ENCODE results near the gene OR2AG2. TPM values are rescaled to one million over a fixed set of nuclear protein-coding genes. Genes with fewer than 3 reads are reported as not detected.

Gene OR2AG2
- total RNA-seq, 2 experiments from 2014 or later, result 0.06 TPM; not detected in 1

- ATAC-seq (ENCODE audit: poor library complexity), result no peak
- Mint-ChIP-seq H3K4me1 (ENCODE audit: low read depth) (no peaks in the 10 kb centered on the region), H3K36me3 (ENCODE audit: low read depth) (no peaks in the 10 kb centered on the region), H3K27me3 (peaks cover 21% of the 10 kb centered on the region), H3K4me3 (no peak within 1 kb of the TSS), H3K9me3 (no peaks in the 10 kb centered on the region), H3K27ac (no peak within 1 kb of the TSS)
- intact Hi-C loops (cut with DNase I, micrococcal nuclease), result no loop called here
- no peaks in the 10 kb centered on the region for H3K9me3 ChIP-seq (ENCODE audit: control insufficient read depth in 1 of 2, insufficient read depth in 1 of 2, low read length in 2 of 2)
- H3K36me3 ChIP-seq (ENCODE audit: insufficient read depth, low read length), result no peaks in the 10 kb centered on the region
- no peak for TF ChIP-seq CTCF (IDR thresholded peaks at IDR 0.05)
- H3K27me3 ChIP-seq (ENCODE audit: control insufficient read depth in 1 of 2, insufficient read depth in 2 of 2, low read length in 2 of 2), result peaks cover 0 to 5% of the 10 kb centered on the region in 2 experiments
- DNase-seq, result no peak
- no peak within 1 kb of the TSS for H3K27ac ChIP-seq (ENCODE audit: low read depth in 1 of 2, low read length in 2 of 2)
- ChIA-PET CTCF (no interaction called here), POLR2A (no interaction called here)
- no peak within 1 kb of the TSS for H3K4me3 ChIP-seq (ENCODE audit: low read length)
- no peaks in the 10 kb centered on the region for H3K4me1 ChIP-seq (ENCODE audit: insufficient read depth, low read length)
Observed at GRCh38 chr11:6782720-6783119, 10.9 kb upstream of the OR2AG2 start, which contains the start of gene OR2AG1. TSS of gene OR2AG1 (plus strand) at chr11:6783020. CDS start at chr11:6785038, 2,018 bp downstream.

DNA sequence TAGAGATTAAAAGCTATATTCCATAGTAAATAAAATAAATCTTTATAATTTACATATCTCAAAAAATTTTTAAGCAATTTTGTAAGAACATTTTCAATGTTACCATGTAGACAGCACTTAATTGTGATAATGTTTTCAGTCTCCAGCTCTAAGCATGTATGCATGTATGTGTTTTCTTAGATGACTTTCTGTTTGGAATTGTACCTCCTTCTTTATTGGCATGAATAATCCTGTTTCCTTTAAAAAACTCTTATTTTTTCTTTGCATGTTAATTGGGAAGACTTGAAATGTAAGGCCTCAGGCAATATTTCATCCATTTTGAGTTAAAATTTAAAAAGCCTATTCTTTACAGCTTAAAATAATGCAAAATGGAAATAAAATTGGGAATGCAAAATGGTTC is 9.1 kb upstream of the OR2AG2 start:
- Histone ChIP-seq H3K36me3 (ENCODE audit: insufficient read depth, low read length) (no peaks in the 10 kb centered on the region), H3K27ac (ENCODE audit: low read depth in 1 of 2, low read length in 2 of 2) (no peak overlapping the region), H3K9me3 (ENCODE audit: control insufficient read depth in 1 of 2, insufficient read depth in 1 of 2, low read length in 2 of 2) (no peaks in the 10 kb centered on the region), H3K4me1 (ENCODE audit: insufficient read depth, low read length) (no peaks in the 10 kb centered on the region), H3K4me3 (ENCODE audit: low read length) (no peak overlapping the region), H3K27me3 (ENCODE audit: control insufficient read depth in 1 of 2, insufficient read depth in 2 of 2, low read length in 2 of 2) (peaks cover 0 to 5% of the 10 kb centered on the region in 2 experiments)
- ChIA-PET CTCF (interaction anchor here (0.7 kb wide), 1 partner anchor 31 kb away, joined by 3 read pairs; no protein-coding TSS in a partner anchor), POLR2A (no interaction called here)
- no peak overlapping the region for H3K4me3 Mint-ChIP-seq
- intact Hi-C loops (cut with DNase I, micrococcal nuclease), result no loop called here
- TF ChIP-seq CTCF (IDR thresholded peaks at IDR 0.05), result no peak
- DNase-seq, result no peak
- ATAC-seq (ENCODE audit: poor library complexity), result no peak
- no peaks in the 10 kb centered on the region for H3K4me1 Mint-ChIP-seq (ENCODE audit: low read depth)
- H3K27ac Mint-ChIP-seq, result no peak overlapping the region
- peaks cover 15% of the 10 kb centered on the region for H3K27me3 Mint-ChIP-seq
- no peaks in the 10 kb centered on the region for H3K36me3 Mint-ChIP-seq (ENCODE audit: low read depth)
- no peaks in the 10 kb centered on the region for H3K9me3 Mint-ChIP-seq

GRCh38 chr11:6778518-6778917 is 6.7 kb upstream of the OR2AG2 start:
- TF ChIP-seq CTCF (IDR thresholded peaks at IDR 0.05), result no peak
- Histone ChIP-seq H3K4me3 (ENCODE audit: low read length) (no peak overlapping the region), H3K9me3 (ENCODE audit: control insufficient read depth in 1 of 2, insufficient read depth in 1 of 2, low read length in 2 of 2) (no peaks in the 10 kb centered on the region), H3K27me3 (ENCODE audit: control insufficient read depth in 1 of 2, insufficient read depth in 2 of 2, low read length in 2 of 2) (no peaks in the 10 kb centered on the region), H3K27ac (ENCODE audit: low read depth in 1 of 2, low read length in 2 of 2) (no peak overlapping the region), H3K36me3 (ENCODE audit: insufficient read depth, low read length) (no peaks in the 10 kb centered on the region), H3K4me1 (ENCODE audit: insufficient read depth, low read length) (no peaks in the 10 kb centered on the region)
- Mint-ChIP-seq H3K9me3 (no peaks in the 10 kb centered on the region), H3K4me3 (no peak overlapping the region), H3K36me3 (ENCODE audit: low read depth) (no peaks in the 10 kb centered on the region), H3K27ac (no peak overlapping the region), H3K4me1 (ENCODE audit: low read depth) (no peaks in the 10 kb centered on the region), H3K27me3 (peaks cover 6% of the 10 kb centered on the region)
- intact Hi-C loops (cut with DNase I, micrococcal nuclease), result no loop called here
- no peak for ATAC-seq (ENCODE audit: poor library complexity)
- CTCF ChIA-PET, result no interaction called here
- POLR2A ChIA-PET, result no interaction called here
- no peak for DNase-seq

All from CD4-positive, alpha-beta T cell (primary cell).